ENCODE measurements around the gene TBX1. TPM values are rescaled to one million over a fixed set of nuclear protein-coding genes. Genes with fewer than 3 reads are reported as not detected.
"Not testable (repeated sequence)": the region's sequence is repeated elsewhere in the genome, so short reads cannot be mapped to it uniquely, and the experiment has no call there.

TBX1 gene
- total RNA-seq, 4 donors from 2014 or later = 1.4 to 2.5 (median 1.8) TPM

DNA sequence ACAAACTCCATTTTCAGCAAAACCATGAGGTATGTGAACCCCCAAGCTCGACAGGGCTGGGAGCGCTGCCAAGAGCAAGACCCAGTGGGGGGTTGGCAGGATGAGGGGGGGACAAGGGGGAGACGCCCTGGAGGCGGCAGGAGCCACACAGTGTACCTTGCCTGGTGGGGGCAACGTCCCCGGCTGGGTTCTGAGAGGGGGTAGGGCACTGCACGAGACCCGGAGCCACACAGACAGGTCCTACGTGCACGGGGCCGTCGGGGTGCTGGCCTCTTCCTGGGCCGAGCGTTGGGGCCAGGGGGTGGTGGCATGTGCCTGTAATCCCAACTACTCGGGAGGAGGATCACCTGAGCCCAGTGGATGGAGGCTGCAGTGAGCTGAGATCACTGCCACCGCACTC, 28.8 kb downstream of the TBX1 start:
- intact Hi-C loops (cut with DNase I) = no loop called here
- WGBS = 80% methylated on average over 16 of the region's 16 CpGs
- Histone ChIP-seq H3K27ac (replicated peaks in 1 of 4) (no peak overlapping the region), H3K36me3 (peaks cover 4 to 24% (median 14%) of the 10 kb centered on the region in 4 donors), H3K9me3 (peaks cover 0 to 12% (median 0%) of the 10 kb centered on the region in 4 donors), H3K4me3 (no peak overlapping the region), H3K27me3 (peaks cover 0 to 5% (median 0%) of the 10 kb centered on the region in 4 donors), H3K4me1 (no peaks in the 10 kb centered on the region)
- TF ChIP-seq POLR2A (IDR thresholded peaks at IDR 0.05; ENCODE audit: low read depth) (no peak), POLR2AphosphoS5 (IDR thresholded peaks at IDR 0.05) (no peak), EP300 (IDR thresholded peaks at IDR 0.05) (no peak)
- TF ChIP-seq, protein P1, sequence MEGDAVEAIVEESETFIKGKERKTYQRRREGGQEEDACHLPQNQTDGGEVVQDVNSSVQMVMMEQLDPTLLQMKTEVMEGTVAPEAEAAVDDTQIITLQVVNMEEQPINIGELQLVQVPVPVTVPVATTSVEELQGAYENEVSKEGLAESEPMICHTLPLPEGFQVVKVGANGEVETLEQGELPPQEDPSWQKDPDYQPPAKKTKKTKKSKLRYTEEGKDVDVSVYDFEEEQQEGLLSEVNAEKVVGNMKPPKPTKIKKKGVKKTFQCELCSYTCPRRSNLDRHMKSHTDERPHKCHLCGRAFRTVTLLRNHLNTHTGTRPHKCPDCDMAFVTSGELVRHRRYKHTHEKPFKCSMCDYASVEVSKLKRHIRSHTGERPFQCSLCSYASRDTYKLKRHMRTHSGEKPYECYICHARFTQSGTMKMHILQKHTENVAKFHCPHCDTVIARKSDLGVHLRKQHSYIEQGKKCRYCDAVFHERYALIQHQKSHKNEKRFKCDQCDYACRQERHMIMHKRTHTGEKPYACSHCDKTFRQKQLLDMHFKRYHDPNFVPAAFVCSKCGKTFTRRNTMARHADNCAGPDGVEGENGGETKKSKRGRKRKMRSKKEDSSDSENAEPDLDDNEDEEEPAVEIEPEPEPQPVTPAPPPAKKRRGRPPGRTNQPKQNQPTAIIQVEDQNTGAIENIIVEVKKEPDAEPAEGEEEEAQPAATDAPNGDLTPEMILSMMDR (IDR thresholded peaks at IDR 0.05) = no peak
- no peak for DNase-seq (ENCODE audit: extremely low spot score)

DNA sequence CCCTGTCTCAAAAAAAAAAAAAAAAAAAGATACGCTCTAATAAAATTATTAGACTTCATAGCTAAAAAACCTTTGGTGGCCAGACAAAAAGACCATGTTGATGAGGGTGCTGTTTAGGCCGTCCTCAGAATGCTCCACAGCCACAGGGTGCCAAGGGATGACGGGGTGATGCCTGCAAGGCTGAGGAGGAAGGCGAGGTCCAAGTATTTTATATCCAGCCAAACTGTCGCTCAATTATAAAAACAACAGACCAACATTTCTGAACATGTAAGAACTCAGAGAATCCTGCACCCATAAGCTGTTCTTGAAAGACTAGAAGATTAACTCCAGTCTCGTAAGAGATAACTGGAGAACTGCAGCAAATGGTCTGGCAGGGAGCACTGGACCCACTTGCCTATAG, 29.2 kb downstream of the TBX1 start:
- 74% methylated on average over 6 of the region's 6 CpGs for WGBS
- no peaks in the 10 kb centered on the region for H3K4me1 ChIP-seq

DNA sequence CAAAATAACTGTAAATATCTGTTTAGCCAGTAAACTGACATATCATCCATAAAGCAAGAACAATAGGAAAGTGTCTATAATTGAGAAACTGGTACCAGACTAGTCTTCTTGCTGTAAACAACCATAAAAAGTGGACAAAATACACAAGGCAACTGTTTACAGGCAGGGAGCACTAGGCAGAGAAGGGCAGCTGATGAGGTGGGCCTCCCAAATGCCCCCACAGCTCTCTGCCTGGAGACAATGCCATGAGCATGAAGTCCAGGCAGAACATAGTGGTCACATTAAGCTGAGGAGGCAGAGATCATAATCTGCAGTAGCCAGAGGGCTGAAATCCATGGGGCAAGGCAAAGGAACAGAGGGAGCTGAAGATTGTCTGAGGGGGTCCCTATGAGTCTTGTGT, 30.7 kb downstream of the TBX1 start:
- no peak for DNase-seq (ENCODE audit: extremely low spot score)
- intact Hi-C loops (cut with DNase I) = no loop called here
- Histone ChIP-seq H3K36me3 (peaks cover 4 to 24% (median 14%) of the 10 kb centered on the region in 4 donors), H3K9me3 (peaks cover 0 to 12% (median 0%) of the 10 kb centered on the region in 4 donors), H3K27me3 (no peaks in the 10 kb centered on the region), H3K4me3 (no peak overlapping the region), H3K4me1 (no peaks in the 10 kb centered on the region), H3K27ac (replicated peaks in 1 of 4) (no peak overlapping the region)
- TF ChIP-seq, protein P1 (IDR thresholded peaks at IDR 0.05) = no peak
- TF ChIP-seq POLR2A (IDR thresholded peaks at IDR 0.05; ENCODE audit: low read depth) (no peak), POLR2AphosphoS5 (IDR thresholded peaks at IDR 0.05) (no peak), EP300 (IDR thresholded peaks at IDR 0.05) (no peak)

More for the DNA sequence above, 29.2 kb downstream of the TBX1 start:
- Histone ChIP-seq H3K36me3 (peaks cover 4 to 24% (median 14%) of the 10 kb centered on the region in 4 donors), H3K27ac (replicated peaks in 1 of 4) (no peak overlapping the region), H3K9me3 (peaks cover 0 to 12% (median 0%) of the 10 kb centered on the region in 4 donors), H3K4me3 (no peak overlapping the region), H3K27me3 (peaks cover 0 to 1% (median 0%) of the 10 kb centered on the region in 4 donors)
- intact Hi-C loops (cut with DNase I) = no loop called here
- no peak for TF ChIP-seq POLR2AphosphoS5 (IDR thresholded peaks at IDR 0.05)
- TF ChIP-seq, protein P1 (IDR thresholded peaks at IDR 0.05) = no peak
- TF ChIP-seq POLR2A (IDR thresholded peaks at IDR 0.05; ENCODE audit: low read depth) = no peak
- TF ChIP-seq EP300 (IDR thresholded peaks at IDR 0.05) = no peak
- no peak for DNase-seq (ENCODE audit: extremely low spot score)

DNA sequence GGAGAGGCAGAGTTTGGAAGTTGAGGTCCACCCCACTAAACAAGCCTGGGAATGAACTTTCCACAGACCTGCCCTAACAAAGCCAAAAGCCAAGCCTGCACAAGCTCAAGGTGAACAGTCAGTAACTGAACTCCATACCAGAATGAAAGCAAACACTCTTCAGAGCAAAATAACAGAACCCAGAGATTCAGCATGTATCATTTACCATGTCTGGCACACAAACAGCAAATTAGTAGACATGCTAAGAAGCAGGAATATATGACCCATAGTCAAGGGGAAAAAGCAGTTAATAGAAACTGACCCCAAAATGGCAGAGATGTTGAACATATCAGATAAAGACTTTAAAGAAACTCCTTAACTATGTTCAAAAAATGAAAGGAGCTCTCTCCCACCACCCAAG, 31.3 kb downstream of the TBX1 start:
- TF ChIP-seq, protein P1 (IDR thresholded peaks at IDR 0.05) = no peak
- TF ChIP-seq EP300 (IDR thresholded peaks at IDR 0.05) (no peak), POLR2AphosphoS5 (IDR thresholded peaks at IDR 0.05) (no peak)
- no peak for DNase-seq (ENCODE audit: extremely low spot score)
- Histone ChIP-seq H3K4me1 (no peaks in the 10 kb centered on the region), H3K4me3 (no peak overlapping the region), H3K27me3 (no peaks in the 10 kb centered on the region), H3K27ac (replicated peaks in 1 of 4) (no peak overlapping the region), H3K9me3 (peaks cover 0 to 12% (median 0%) of the 10 kb centered on the region in 4 donors), H3K36me3 (peaks cover 4 to 24% (median 14%) of the 10 kb centered on the region in 4 donors)
- intact Hi-C loops (cut with DNase I) = no loop called here

DNA sequence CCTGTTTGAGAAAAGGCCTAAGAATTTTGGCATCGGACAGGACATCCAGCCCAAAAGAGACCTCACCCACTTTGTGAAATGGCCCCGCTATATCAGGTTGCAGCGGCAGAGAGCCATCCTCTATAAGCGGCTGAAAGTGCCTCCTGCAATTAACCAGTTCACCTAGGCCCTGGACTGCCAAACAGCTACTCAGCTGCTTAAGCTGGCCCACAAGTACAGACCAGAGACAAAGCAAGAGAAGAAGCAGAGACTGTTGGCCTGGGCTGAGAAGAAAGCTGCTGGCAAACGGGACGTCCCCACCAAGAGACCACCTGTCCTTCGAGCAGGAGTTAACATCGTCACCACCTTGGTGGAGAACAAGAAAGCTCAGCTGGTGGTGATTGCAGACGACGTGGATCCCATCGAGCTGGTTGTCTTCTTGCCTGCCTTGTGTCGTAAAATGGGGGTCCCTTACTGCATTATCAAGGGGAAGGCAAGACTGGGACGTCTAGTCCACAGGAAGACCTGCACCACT, 31.9 kb downstream of the TBX1 start:
- H3K27me3 ChIP-seq; intact Hi-C loops (cut with DNase I); H3K4me1 ChIP-seq; H3K4me3 ChIP-seq; H3K27ac ChIP-seq (replicated peaks in 1 of 4); DNase-seq (ENCODE audit: extremely low spot score): not testable (repeated sequence)
- peaks cover 0 to 12% (median 0%) of the 10 kb centered on the region in 4 donors for H3K9me3 ChIP-seq
- WGBS = 98% methylated on average over 13 of the region's 13 CpGs
- peaks cover 4 to 23% (median 14%) of the 10 kb centered on the region in 4 donors for H3K36me3 ChIP-seq
